Mesenchymal stem cell (in vitro differentiated cells and primary cell): ENCODE data around the gene ULK4.

Experiments
- DNase-seq: peaks from one replicate; pipeline ENCODE4 v3.0.0-alpha.2; 2013
- H2AFZ ChIP-seq: one replicate; pipeline ENCODE4 v1.6.1; 2013; ENCODE audit warnings: low read depth, mild to moderate bottlenecking, control low read depth, inconsistent platforms, low read length, moderate library complexity
- H2AK5ac ChIP-seq: 2 replicates; pipeline ENCODE4 v1.6.1; 2013; ENCODE audit warnings: low read length, moderate library complexity, mild to moderate bottlenecking, inconsistent platforms; ENCODE audit not compliant: severe bottlenecking
- H2BK120ac ChIP-seq: one replicate; pipeline ENCODE4 v1.6.1; 2013; ENCODE audit warnings: low read depth, mild to moderate bottlenecking, inconsistent platforms, low read length, moderate library complexity
- H2BK12ac ChIP-seq, 2 experiments: one replicate each; pipeline ENCODE4 v1.6.1; 2013; ENCODE audit warnings: inconsistent platforms in 2 of 2, low read length in 2 of 2, mild to moderate bottlenecking in 2 of 2, moderate library complexity in 2 of 2, control low read depth in 1 of 2
- H2BK15ac ChIP-seq: one replicate; pipeline ENCODE4 v1.6.1; 2013; ENCODE audit warnings: mild to moderate bottlenecking, low read depth, inconsistent platforms; ENCODE audit not compliant: poor library complexity, severe bottlenecking
- H2BK5ac ChIP-seq: 2 replicates; pipeline ENCODE4 v1.6.1; 2013; ENCODE audit warnings: low read depth, mild to moderate bottlenecking, low read length, control low read depth, inconsistent platforms; ENCODE audit not compliant: poor library complexity, severe bottlenecking
- H3K14ac ChIP-seq, 2 experiments: one replicate each; pipeline ENCODE4 v1.6.1; 2013; ENCODE audit warnings: inconsistent platforms in 2 of 2, low read length in 2 of 2, control low read depth in 1 of 2, mild to moderate bottlenecking in 1 of 2, moderate library complexity in 1 of 2
- H3K18ac ChIP-seq, 2 experiments: one replicate each; pipeline ENCODE4 v1.6.1; 2013; ENCODE audit warnings: inconsistent platforms in 2 of 2, low read length in 2 of 2, control low read depth in 1 of 2, low read depth in 1 of 2, mild to moderate bottlenecking in 1 of 2
- H3K23ac ChIP-seq, 2 experiments: one replicate each; pipeline ENCODE4 v1.6.1; 2013; ENCODE audit warnings: inconsistent platforms in 2 of 2, low read length in 2 of 2, mild to moderate bottlenecking in 2 of 2, moderate library complexity in 2 of 2, control low read depth in 1 of 2
- H3K27ac ChIP-seq: 2 replicates; pipeline ENCODE4 v1.5.1; 2013; ENCODE audit warnings: mild to moderate bottlenecking, moderate library complexity, low read length, control low read depth, inconsistent platforms; ENCODE audit not compliant: poor library complexity, severe bottlenecking
- H3K27me3 ChIP-seq, 2 experiments: 2 replicates each; pipeline versions ENCODE4 v1.6.1 to v1.7.0; 2013; ENCODE audit warnings: low read length in 2 of 2, mild to moderate bottlenecking in 2 of 2, moderate library complexity in 2 of 2, control low read depth in 1 of 2, inconsistent platforms in 1 of 2; ENCODE audit not compliant: control insufficient read depth in 1 of 2, insufficient read depth in 1 of 2
- H3K36me3 ChIP-seq, 2 experiments: 2 replicates each; pipeline versions ENCODE4 v1.6.1 to v1.7.0; 2013; ENCODE audit warnings: low read length in 2 of 2, control low read depth in 1 of 2, inconsistent platforms in 1 of 2, low read depth in 1 of 2, mild to moderate bottlenecking in 1 of 2; ENCODE audit not compliant: insufficient read depth in 2 of 2, control insufficient read depth in 1 of 2
- H3K4ac ChIP-seq, 2 experiments: one replicate each; pipeline ENCODE4 v1.6.1; 2013; ENCODE audit warnings: inconsistent platforms in 2 of 2, low read length in 2 of 2, mild to moderate bottlenecking in 2 of 2, moderate library complexity in 2 of 2, control low read depth in 1 of 2, low read depth in 1 of 2
- H3K4me1 ChIP-seq: 2 replicates; pipeline ENCODE4 v1.6.1; 2013; ENCODE audit warnings: low read depth, low read length, control low read depth; ENCODE audit not compliant: control insufficient read depth, insufficient read depth
- H3K4me2 ChIP-seq: 2 replicates; pipeline ENCODE4 v1.6.1; 2013; ENCODE audit warnings: low read length, mild to moderate bottlenecking, inconsistent platforms; ENCODE audit not compliant: poor library complexity, severe bottlenecking
- H3K4me3 ChIP-seq, 2 experiments: 2 replicates each; pipeline versions ENCODE4 v1.5.1 to v1.7.0; 2013; ENCODE audit warnings: low read length in 2 of 2, mild to moderate bottlenecking in 2 of 2, control low read depth in 1 of 2, low read depth in 1 of 2; ENCODE audit not compliant: insufficient read depth in 1 of 2
- H3K79me1 ChIP-seq: replicated peaks from 2 replicates; pipeline ENCODE4 v1.6.1; 2013; ENCODE audit warnings: mild to moderate bottlenecking, control low read depth, low read length, inconsistent platforms; ENCODE audit not compliant: poor library complexity, severe bottlenecking
- H3K9ac ChIP-seq: 2 replicates; pipeline ENCODE4 v1.7.0; 2013; ENCODE audit warnings: mild to moderate bottlenecking, low read length, moderate library complexity
- H3K9me3 ChIP-seq: 2 replicates; pipeline ENCODE4 v1.7.0; 2013; ENCODE audit warnings: mild to moderate bottlenecking, low read length; ENCODE audit not compliant: control insufficient read depth
- H4K8ac ChIP-seq: one replicate; pipeline ENCODE4 v1.6.1; 2013; ENCODE audit warnings: inconsistent platforms, mild to moderate bottlenecking, low read length, moderate library complexity
- H4K91ac ChIP-seq: one replicate; pipeline ENCODE4 v1.6.1; 2013; ENCODE audit warnings: mild to moderate bottlenecking, low read length, inconsistent platforms
- WGBS: methylation state at CpG from one replicate; pipeline ENCODE4 v1.1.7; 2013; ENCODE audit warnings: mixed read lengths; 5-methylcytosine and 5-hydroxymethylcytosine counted together

The ULK4 gene

GRCh38 chr3:41888368-41889076 is 73.4 kb downstream of the ULK4 start:
- no peak overlapping the region for H2BK5ac ChIP-seq
- H3K9me3 ChIP-seq = no peaks in the 10 kb centered on the region
- no peak overlapping the region for H3K9ac ChIP-seq
- no peak overlapping the region for H4K91ac ChIP-seq
- H3K18ac ChIP-seq = no peak overlapping the region
- no peak overlapping the region for H2BK120ac ChIP-seq
- H3K79me1 ChIP-seq = no peaks in the 10 kb centered on the region
- H3K4me3 ChIP-seq = no peak overlapping the region
- H3K4ac ChIP-seq = no peak overlapping the region
- no peak overlapping the region for H3K23ac ChIP-seq
- no peak overlapping the region for H2BK12ac ChIP-seq
- no peaks in the 10 kb centered on the region for H3K36me3 ChIP-seq
- 0% methylated on average over 1 of the region's 3 CpGs for WGBS
- H3K4me2 ChIP-seq = no peak overlapping the region
- H2AK5ac ChIP-seq = peak overlapping the region; percentile 77
- DNase-seq = no peak
- no peak overlapping the region for H2BK15ac ChIP-seq
- no peak overlapping the region for H3K27ac ChIP-seq
- H4K8ac ChIP-seq = no peak overlapping the region
- H3K27me3 ChIP-seq = no peaks in the 10 kb centered on the region
- H3K4me1 ChIP-seq = no peaks in the 10 kb centered on the region
- no peak overlapping the region for H2AFZ ChIP-seq
- H3K14ac ChIP-seq = no peak overlapping the region

GRCh38 chr3:41882956-41883355 is 78.9 kb downstream of the ULK4 start:
- Histone ChIP-seq H3K36me3 (peaks cover 0 to 6% of the 10 kb centered on the region in 2 experiments), H3K4me1 (no peaks in the 10 kb centered on the region), H3K9ac (no peak overlapping the region), H3K4ac (no peak overlapping the region), H3K23ac (no peak overlapping the region), H2BK15ac (no peak overlapping the region), H3K9me3 (no peaks in the 10 kb centered on the region), H2BK120ac (no peak overlapping the region), H2BK12ac (no peak overlapping the region), H3K27me3 (no peaks in the 10 kb centered on the region), H3K27ac (no peak overlapping the region), H3K14ac (no peak overlapping the region), H4K8ac (no peak overlapping the region), H3K4me2 (no peak overlapping the region), H3K4me3 (no peak overlapping the region), H4K91ac (no peak overlapping the region), H3K79me1 (no peaks in the 10 kb centered on the region), H3K18ac (no peak overlapping the region), H2AK5ac (no peak overlapping the region), H2BK5ac (no peak overlapping the region), H2AFZ (no peak overlapping the region)
- no peak for DNase-seq

- H3K4me2 ChIP-seq = no peak overlapping the region
- no peak overlapping the region for H4K91ac ChIP-seq
- H3K27ac ChIP-seq = no peak overlapping the region
- no peaks in the 10 kb centered on the region for H3K27me3 ChIP-seq
- no peak overlapping the region for H4K8ac ChIP-seq
- H2BK15ac ChIP-seq = no peak overlapping the region
- no peak overlapping the region for H3K4ac ChIP-seq
- H2BK12ac ChIP-seq = no peak overlapping the region
- H3K79me1 ChIP-seq = no peaks in the 10 kb centered on the region
- no peak overlapping the region for H3K23ac ChIP-seq
- H3K4me1 ChIP-seq = no peaks in the 10 kb centered on the region
- DNase-seq = peak; percentile 47
- H2AFZ ChIP-seq = no peak overlapping the region
- no peaks in the 10 kb centered on the region for H3K9me3 ChIP-seq
- peaks cover 0 to 6% of the 10 kb centered on the region in 2 experiments for H3K36me3 ChIP-seq
- no peak overlapping the region for H2AK5ac ChIP-seq
- no peak overlapping the region for H3K4me3 ChIP-seq
- H3K9ac ChIP-seq = no peak overlapping the region
- H3K18ac ChIP-seq = no peak overlapping the region
- no peak overlapping the region for H3K14ac ChIP-seq
- H2BK5ac ChIP-seq = no peak overlapping the region
- WGBS = 61% methylated on average over 3 of the region's 3 CpGs
- no peak overlapping the region for H2BK120ac ChIP-seq
Observed at GRCh38 chr3:41881233-41881821, 80.6 kb downstream of the ULK4 start.

DNA sequence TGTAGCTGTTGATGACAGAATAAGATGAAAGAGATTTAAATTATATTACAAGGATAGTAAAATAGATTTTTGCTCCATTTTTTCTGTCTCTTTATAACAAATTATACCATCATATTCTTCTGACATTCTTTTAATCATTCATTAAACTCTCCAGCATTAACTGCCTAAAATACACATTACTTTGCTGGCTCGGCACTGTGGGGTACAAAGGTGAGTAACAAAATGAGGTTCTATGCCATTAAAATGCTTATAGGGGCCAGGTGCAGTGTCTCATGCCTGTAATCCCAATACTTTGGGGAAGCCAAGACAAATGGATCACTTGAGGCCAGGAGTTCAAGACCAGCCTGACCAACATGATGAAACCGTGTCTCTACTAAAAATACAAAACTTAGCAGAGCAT is 81.5 kb downstream of the ULK4 start:
- no peak for DNase-seq
- Histone ChIP-seq H3K9ac (no peak overlapping the region), H2BK120ac (no peak overlapping the region), H2BK15ac (no peak overlapping the region), H2BK5ac (no peak overlapping the region), H2AFZ (no peak overlapping the region), H3K27ac (no peak overlapping the region), H4K8ac (no peak overlapping the region), H3K4ac (no peak overlapping the region), H3K23ac (no peak overlapping the region), H3K9me3 (no peaks in the 10 kb centered on the region), H4K91ac (no peak overlapping the region), H3K18ac (no peak overlapping the region), H3K4me2 (no peak overlapping the region), H3K4me3 (no peak overlapping the region), H3K4me1 (no peaks in the 10 kb centered on the region), H3K79me1 (no peaks in the 10 kb centered on the region), H2BK12ac (no peak overlapping the region), H3K27me3 (no peaks in the 10 kb centered on the region), H3K14ac (no peak overlapping the region), H2AK5ac (no peak overlapping the region), H3K36me3 (peaks cover 0 to 6% of the 10 kb centered on the region in 2 experiments)
- 77% methylated on average over 2 of the region's 2 CpGs for WGBS
